Activated CD4-positive, CD25-positive, alpha-beta regulatory T cell treated with anti-CD3 and anti-CD28 coated beads, Interleukin-2, amount 50 U/mL, for 16 hours (primary cell): ENCODE results near the gene RO60.
"Not testable (repeated sequence)": the region's sequence is repeated elsewhere in the genome, so short reads cannot be mapped to it uniquely, and the experiment has no call there.

Experiments used
- DNase-seq: peaks from one replicate; pipeline ENCODE4 v3.0.0-alpha.2; 2020; ENCODE audit warnings: low read depth, low spot score

RO60 gene

GRCh38 chr1:193059282-193060114, at the start of gene RO60, which contains the start of gene UCHL5:
RO60 (plus strand) TSS chr1:193059612; CDS start chr1:193069055, 9,443 bp downstream.
UCHL5 (minus strand) TSS chr1:193059360; CDS start chr1:193059260, 100 bp downstream.
- peak; percentile 87 for DNase-seq

GRCh38 chr1:193011406-193011805, 48.0 kb upstream of the RO60 start:
- DNase-seq = no peak

GRCh38 chr1:193013005-193013404, 46.4 kb upstream of the RO60 start:
- no peak for DNase-seq

- DNase-seq = no peak
Observed at GRCh38 chr1:193013707-193014106, 45.7 kb upstream of the RO60 start.

- DNase-seq = no peak
Observed at GRCh38 chr1:193014400-193014799, 45.0 kb upstream of the RO60 start.

- DNase-seq = no peak
Observed at GRCh38 chr1:193016788-193017187, 42.6 kb upstream of the RO60 start.

GRCh38 chr1:193019442-193020026, 39.9 kb upstream of the RO60 start:
- DNase-seq = no peak

GRCh38 chr1:193025218-193025617, 34.2 kb upstream of the RO60 start:
- DNase-seq = no peak

GRCh38 chr1:193030280-193030679, 29.1 kb upstream of the RO60 start:
- DNase-seq = no peak

- no peak for DNase-seq
Observed at GRCh38 chr1:193031431-193031830, 28.0 kb upstream of the RO60 start.

- DNase-seq = not testable (repeated sequence)
Observed at GRCh38 chr1:193032643-193033427, 26.6 kb upstream of the RO60 start.

- no peak for DNase-seq
Observed at GRCh38 chr1:193033610-193034009, 25.8 kb upstream of the RO60 start.

- no peak for DNase-seq
Observed at GRCh38 chr1:193036337-193037047, 22.9 kb upstream of the RO60 start.

GRCh38 chr1:193040011-193040410, 19.4 kb upstream of the RO60 start:
- DNase-seq = no peak

GRCh38 chr1:193042766-193043691, 16.4 kb upstream of the RO60 start:
- no peak for DNase-seq

GRCh38 chr1:193048913-193049312, 10.5 kb upstream of the RO60 start:
- not testable (repeated sequence) for DNase-seq

GRCh38 chr1:193054169-193054675, 5.2 kb upstream of the RO60 start:
- no peak for DNase-seq

- peak; percentile 27 for DNase-seq
Observed at GRCh38 chr1:193058529-193059281, 707 bp upstream of the RO60 start.

GRCh38 chr1:193060115-193060403, 647 bp downstream of the RO60 start:
- DNase-seq = no peak

- no peak for DNase-seq
Observed at GRCh38 chr1:193060406-193060805, 994 bp downstream of the RO60 start.
